Spleen (tissue), 11 donors: ENCODE data around the gene HGD. TPM values are rescaled to one million over a fixed set of nuclear protein-coding genes. Genes with fewer than 3 reads are reported as not detected.
"Not testable (repeated sequence)": the region's sequence is repeated elsewhere in the genome, so short reads cannot be mapped to it uniquely, and the experiment has no call there.

ENCODE experiments used
- DNase-seq: peaks from one replicate; pipeline ENCODE4 v3.0.0-alpha.2; 2020
- H3K27ac ChIP-seq, 8 donors: fragments of 200-600 bp; sonication (generic) in 7 of 8; 1 replicate in 4 of 8; 2 replicates in 4 of 8; pipeline versions ENCODE4 v1.5.0 to v1.8.0; 2016 to 2021; ENCODE audit warnings: inconsistent platforms in 4 of 8, mild to moderate bottlenecking in 4 of 8, moderate library complexity in 1 of 8
- H3K27me3 ChIP-seq, 7 donors: fragments of 200-600 bp; sonication (generic) in 6 of 7; replicated peaks in 1 of 7; 1 replicate in 4 of 7; 2 replicates in 3 of 7; pipeline versions ENCODE4 v1.5.0 to v1.8.0; 2016 to 2021; ENCODE audit warnings: inconsistent platforms in 3 of 7, mild to moderate bottlenecking in 1 of 7
- H3K36me3 ChIP-seq, 6 donors: fragments of 200-600 bp; sonication (generic) in 5 of 6; 1 replicate in 4 of 6; 2 replicates in 2 of 6; pipeline versions ENCODE4 v1.5.0 to v1.8.0; 2016 to 2021; ENCODE audit warnings: inconsistent platforms in 2 of 6
- H3K4me1 ChIP-seq, 6 donors: fragments of 200-600 bp; sonication (generic) in 5 of 6; 1 replicate in 3 of 6; 2 replicates in 3 of 6; pipeline versions ENCODE4 v1.5.0 to v1.8.0; 2016 to 2021; ENCODE audit warnings: inconsistent platforms in 3 of 6
- H3K4me3 ChIP-seq, 8 donors: fragments of 200-600 bp; sonication (generic) in 7 of 8; 1 replicate in 4 of 8; 2 replicates in 4 of 8; pipeline versions ENCODE4 v1.5.0 to v1.8.0; 2016 to 2021; ENCODE audit warnings: inconsistent platforms in 4 of 8, mild to moderate bottlenecking in 4 of 8, moderate library complexity in 2 of 8
- H3K9me3 ChIP-seq, 8 donors: fragments of 200-600 bp; sonication (generic) in 7 of 8; 1 replicate in 4 of 8; 2 replicates in 4 of 8; pipeline versions ENCODE4 v1.5.0 to v1.8.0; 2016 to 2021; ENCODE audit warnings: inconsistent platforms in 4 of 8
- CTCF ChIP-seq, 11 experiments: fragments of 200-600 bp in 7 of 11; fragments of 450-650 bp in 4 of 11; sonication (generic) in 4 of 11; IDR thresholded peaks in 8 of 11; conservative IDR thresholded peaks in 3 of 11; 1 replicate in 7 of 11; 2 replicates in 4 of 11; pipeline versions ENCODE4 v1.4.0 to v1.8.0; 2016 to 2021; ENCODE audit warnings: antibody characterized with exemption in 11 of 11, inconsistent platforms in 4 of 11, mild to moderate bottlenecking in 1 of 11
- POLR2A ChIP-seq, 3 donors: fragments of 450-650 bp; IDR thresholded peaks; one replicate each; pipeline ENCODE4 v1.5.1; 2017; ENCODE audit warnings: antibody characterized with exemption in 3 of 3, mild to moderate bottlenecking in 1 of 3
- POLR2AphosphoS5 ChIP-seq, 3 donors: sonication (generic); formaldehyde crosslinking; IDR thresholded peaks; one replicate each; pipeline ENCODE4 v1.5.1; 2017; ENCODE audit warnings: antibody characterized with exemption in 3 of 3
- WGBS, 5 donors: extraction: QIAGEN DNeasy Blood & Tissue Kit in 3 of 5; methylation state at CpG; one replicate each; pipeline versions ENCODE4 v1.1.5 to v1.1.7; 2013 to 2018; 5-methylcytosine and 5-hydroxymethylcytosine counted together
- intact Hi-C: fragments of 100-400 bp; cut with DNase I; formaldehyde crosslinking; loops from one replicate; pipeline ENCODE4 v1.15.0; 2023; ENCODE audit warnings: low total_unique reads
- polyA plus RNA-seq, 3 donors: library from polyadenylated mRNA; stranded (reverse); fragments of 200-250 nt; gene quantifications; one replicate each; pipeline ENCODE4 v1.2.1, GENCODE V29; 2013
- total RNA-seq, 7 donors: library from RNA; depleted of rRNA in 3 of 7; stranded (reverse); fragments of >200 nt in 3 of 7; fragmentation: NEBNext Ultra II Directional in 4 of 7; extraction: Animal tissue kit (Norgen Biotek cat#: 25700) in 4 of 7; gene quantifications; one replicate each; pipeline versions ENCODE4 v1.1.0 to v1.2.1, GENCODE V29; 2016 to 2021
- donor health status: healthy with polysubstance abuse.
- donor health status: DM: no; HTN: no; CAD: no; lungs with moderate emphysema.
- donor health status: DM: no; HTN: no; CAD: no.
- donor health status: Bipolar disorder and iron deficiency.
- donor health status: healthy.
- donor health status: DM: no; HTN: no; CAD: no.
- donor health status: DM: yes; HTN: yes; CAD: no.

HGD gene
- total and polyA plus RNA-seq, 10 donors = 0.17 to 2.8 (median 0.83) TPM; not detected in 1

GRCh38 chr3:120640231-120640630 is 41.8 kb downstream of the HGD start:
- 88 to 100% (median 94%) methylated on average over 1 of the region's 1 CpG for WGBS, 5 donors
- Histone ChIP-seq H3K27ac (peak overlapping the region in 2 of 8 donors; percentile 20 to 42), H3K4me3 (no peak overlapping the region), H3K9me3 (no peaks in the 10 kb centered on the region), H3K4me1 (no peaks in the 10 kb centered on the region), H3K36me3 (no peaks in the 10 kb centered on the region), H3K27me3 (no peaks in the 10 kb centered on the region)
- no peak for TF ChIP-seq POLR2AphosphoS5 (IDR thresholded peaks at IDR 0.05)
- TF ChIP-seq CTCF (IDR thresholded peaks at IDR 0.05 in 8 of 11, conservative IDR thresholded peaks at IDR 0.05 in 3 of 11) = no peak
- TF ChIP-seq POLR2A (IDR thresholded peaks at IDR 0.05) = no peak
- DNase-seq = no peak
- intact Hi-C loops = no loop called here

GRCh38 chr3:120638820-120639219 is 43.2 kb downstream of the HGD start:
- H3K4me3 ChIP-seq, H3K27me3 ChIP-seq, intact Hi-C loops, DNase-seq, H3K4me1 ChIP-seq, H3K9me3 ChIP-seq, H3K27ac ChIP-seq, H3K36me3 ChIP-seq: not testable (repeated sequence)
- WGBS, 5 donors = 90 to 96% (median 91%) methylated on average over 4 of the region's 4 CpGs

GRCh38 chr3:120637851-120638559 is 44.0 kb downstream of the HGD start:
- intact Hi-C loops = no loop called here
- DNase-seq = no peak
- no peaks in the 10 kb centered on the region for H3K36me3 ChIP-seq
- H3K27ac ChIP-seq = no peak overlapping the region
- no peak overlapping the region for H3K4me3 ChIP-seq
- H3K27me3 ChIP-seq = no peaks in the 10 kb centered on the region
- 77 to 86% (median 79%) methylated on average over 6 of the region's 6 CpGs for WGBS, 5 donors
- TF ChIP-seq CTCF (IDR thresholded peaks at IDR 0.05 in 8 of 11, conservative IDR thresholded peaks at IDR 0.05 in 3 of 11) (no peak), POLR2A (IDR thresholded peaks at IDR 0.05) (no peak), POLR2AphosphoS5 (IDR thresholded peaks at IDR 0.05) (no peak)
- H3K9me3 ChIP-seq = no peaks in the 10 kb centered on the region
- H3K4me1 ChIP-seq = no peaks in the 10 kb centered on the region

GRCh38 chr3:120636795-120637401 is 45.1 kb downstream of the HGD start:
- TF ChIP-seq POLR2AphosphoS5 (IDR thresholded peaks at IDR 0.05) = no peak
- H3K27me3 ChIP-seq = no peaks in the 10 kb centered on the region
- intact Hi-C loops = no loop called here
- no peak for DNase-seq
- H3K27ac ChIP-seq = no peak overlapping the region
- no peak overlapping the region for H3K4me3 ChIP-seq
- no peaks in the 10 kb centered on the region for H3K36me3 ChIP-seq
- no peaks in the 10 kb centered on the region for H3K4me1 ChIP-seq
- no peaks in the 10 kb centered on the region for H3K9me3 ChIP-seq
- WGBS, 5 donors = 69 to 97% (median 82%) methylated on average over 2 of the region's 2 CpGs

- Histone ChIP-seq H3K4me1 (no peaks in the 10 kb centered on the region), H3K4me3 (no peak overlapping the region), H3K9me3 (peaks cover 0 to 5% (median 0%) of the 10 kb centered on the region in 8 donors), H3K27me3 (no peaks in the 10 kb centered on the region), H3K36me3 (no peaks in the 10 kb centered on the region), H3K27ac (no peak overlapping the region)
- DNase-seq = no peak
- WGBS, 5 donors = 0 to 49% (median 0%) methylated on average over 1 of the region's 1 CpG
- intact Hi-C loops = no loop called here
- TF ChIP-seq POLR2AphosphoS5 (IDR thresholded peaks at IDR 0.05) (no peak), POLR2A (IDR thresholded peaks at IDR 0.05) (no peak), CTCF (IDR thresholded peaks at IDR 0.05 in 8 of 11, conservative IDR thresholded peaks at IDR 0.05 in 3 of 11) (no peak)
These were observed 47.5 kb downstream of the HGD start for GRCh38 chr3:120634539-120634938.
